Loucy (cell line): ENCODE results near the gene SLC22A31.

ENCODE experiments used
- H2AFZ ChIP-seq: fragments of 200-600 bp; sonication (generic); 2 replicates; pipeline ENCODE4 v1.6.0; 2016; ENCODE audit warnings: antibody characterized with exemption, mild to moderate bottlenecking, low read length, moderate library complexity
- H3F3A ChIP-seq: fragments of 200-600 bp; 2 replicates; pipeline ENCODE4 v1.6.0; 2016; ENCODE audit warnings: antibody characterized with exemption, low read depth, mild to moderate bottlenecking
- H3K27me3 ChIP-seq: fragments of 200-600 bp; sonication (generic); 2 replicates; pipeline ENCODE4 v1.6.1; 2014; ENCODE audit warnings: low read length, mild to moderate bottlenecking; ENCODE audit not compliant: insufficient read depth, poor library complexity, severe bottlenecking
- H3K36me3 ChIP-seq: fragments of 200-600 bp; sonication (generic); 2 replicates; pipeline ENCODE4 v1.6.1; 2016; ENCODE audit warnings: low read length; ENCODE audit not compliant: insufficient read depth
- H3K4me1 ChIP-seq: fragments of 200-600 bp; sonication (generic); 2 replicates; pipeline ENCODE4 v1.5.1; 2014; ENCODE audit warnings: low read length, mild to moderate bottlenecking; ENCODE audit not compliant: insufficient read depth, poor library complexity, severe bottlenecking
- H3K4me2 ChIP-seq: fragments of 200-600 bp; sonication (generic); 2 replicates; pipeline ENCODE4 v1.6.0; 2014; ENCODE audit warnings: antibody characterized with exemption, low read length, low read depth, mild to moderate bottlenecking; ENCODE audit not compliant: poor library complexity, severe bottlenecking
- H3K4me3 ChIP-seq: fragments of 200-600 bp; sonication (generic); 2 replicates; pipeline ENCODE4 v1.5.1; 2014; ENCODE audit warnings: low read length, mild to moderate bottlenecking, mixed read lengths; ENCODE audit not compliant: poor library complexity, severe bottlenecking
- H3K79me2 ChIP-seq: fragments of 200-600 bp; sonication (generic); 2 replicates; pipeline ENCODE4 v1.6.1; 2014; ENCODE audit warnings: low read length; ENCODE audit not compliant: insufficient read depth
- H3K9ac ChIP-seq: fragments of 200-600 bp; sonication (generic); 2 replicates; pipeline ENCODE4 v1.6.0; 2014; ENCODE audit warnings: mild to moderate bottlenecking, low read depth, low read length, moderate library complexity; ENCODE audit not compliant: poor library complexity, severe bottlenecking
- H3K9me2 ChIP-seq: fragments of 200-600 bp; sonication (generic); replicated peaks from 2 replicates; pipeline ENCODE4 v1.6.1; 2016; ENCODE audit warnings: low read depth, low read length, mixed read lengths
- H3K9me3 ChIP-seq: fragments of 200-600 bp; sonication (generic); 2 replicates; pipeline ENCODE4 v1.6.1; 2014; ENCODE audit warnings: mild to moderate bottlenecking, antibody characterized with exemption, low read length, low read depth; ENCODE audit not compliant: insufficient read depth
- H4K20me1 ChIP-seq: fragments of 200-600 bp; sonication (generic); 2 replicates; pipeline ENCODE4 v1.6.0; 2014; ENCODE audit warnings: antibody characterized with exemption, low read length, mild to moderate bottlenecking; ENCODE audit not compliant: insufficient read depth, poor library complexity, severe bottlenecking
- EZH2phosphoT487 ChIP-seq: fragments of 200-600 bp; IDR thresholded peaks from 2 replicates; pipeline ENCODE4 v1.6.1; 2018; ENCODE audit warnings: antibody characterized with exemption, mild to moderate bottlenecking, moderate library complexity, borderline replicate concordance
- TF ChIP-seq, protein P1 (sequence below): fragments of 200-600 bp; sonication (generic); conservative IDR thresholded peaks from 2 replicates; pipeline ENCODE4 v1.5.1; 2014; ENCODE audit warnings: mild to moderate bottlenecking, antibody characterized with exemption, low read length

The SLC22A31 gene

DNA sequence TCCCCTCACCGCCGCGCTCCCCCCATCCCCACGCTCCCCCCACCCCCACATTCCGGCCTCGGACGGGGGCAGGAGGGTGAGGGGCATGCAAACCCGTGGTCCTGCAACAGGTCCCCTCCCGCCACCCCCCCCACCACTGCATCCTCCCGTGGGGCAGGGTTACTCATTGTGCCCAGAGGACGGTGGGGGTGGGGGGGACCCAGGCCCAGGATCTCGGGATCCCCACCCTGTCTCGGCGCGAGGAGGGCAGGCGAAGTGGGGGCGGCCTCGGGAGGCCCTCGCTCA lies 8.5 kb downstream of the SLC22A31 start:
- no peaks in the 10 kb centered on the region for H3K27me3 ChIP-seq
- no peaks in the 10 kb centered on the region for H3K4me1 ChIP-seq
- no peak for TF ChIP-seq EZH2phosphoT487
- no peaks in the 10 kb centered on the region for H3K9me2 ChIP-seq
- no peaks in the 10 kb centered on the region for H3F3A ChIP-seq
- no peak overlapping the region for H3K4me2 ChIP-seq
- H3K9ac ChIP-seq: no peak overlapping the region
- H2AFZ ChIP-seq: no peak overlapping the region
- H3K79me2 ChIP-seq: no peaks in the 10 kb centered on the region
- H4K20me1 ChIP-seq: no peaks in the 10 kb centered on the region
- no peak overlapping the region for H3K4me3 ChIP-seq
- no peaks in the 10 kb centered on the region for H3K9me3 ChIP-seq
- no peaks in the 10 kb centered on the region for H3K36me3 ChIP-seq

DNA sequence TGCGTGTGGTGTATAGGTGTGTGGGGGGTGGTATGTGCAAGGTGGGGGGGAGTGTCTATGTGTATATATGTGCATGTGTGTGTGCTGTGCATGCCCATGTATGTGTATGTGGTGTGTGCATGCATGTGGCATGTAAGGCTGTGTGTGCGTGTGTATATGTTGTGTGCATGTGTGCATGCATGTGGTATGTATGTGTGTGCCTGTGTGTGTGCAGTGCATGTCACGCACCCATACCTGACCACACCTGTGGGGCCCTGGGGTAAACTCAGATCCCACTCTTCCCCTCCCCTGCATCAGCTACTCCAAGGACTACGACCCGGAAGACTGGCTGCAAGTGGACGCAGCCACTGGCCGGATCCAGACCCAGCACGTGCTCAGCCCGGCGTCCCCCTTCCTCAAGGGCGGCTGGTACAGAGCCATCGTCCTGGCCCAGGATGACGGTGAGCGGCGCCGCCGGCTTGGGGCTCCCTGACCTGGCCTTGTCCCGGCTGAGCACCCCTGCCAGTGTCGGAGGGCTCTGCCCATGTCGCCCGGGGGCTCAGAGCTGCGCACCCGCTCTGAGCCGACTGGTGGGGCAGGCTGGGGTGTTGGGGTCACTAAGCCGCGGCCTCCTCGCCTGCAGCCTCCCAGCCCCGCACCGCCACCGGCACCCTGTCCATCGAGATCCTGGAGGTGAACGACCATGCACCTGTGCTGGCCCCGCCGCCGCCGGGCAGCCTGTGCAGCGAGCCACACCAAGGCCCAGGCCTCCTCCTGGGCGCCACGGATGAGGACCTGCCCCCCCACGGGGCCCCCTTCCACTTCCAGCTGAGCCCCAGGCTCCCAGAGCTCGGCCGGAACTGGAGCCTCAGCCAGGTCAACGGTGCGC lies 9.1 kb downstream of the SLC22A31 start:
- Histone ChIP-seq H3K9ac (no peak overlapping the region), H2AFZ (no peak overlapping the region), H3K4me2 (no peak overlapping the region)

DNA sequence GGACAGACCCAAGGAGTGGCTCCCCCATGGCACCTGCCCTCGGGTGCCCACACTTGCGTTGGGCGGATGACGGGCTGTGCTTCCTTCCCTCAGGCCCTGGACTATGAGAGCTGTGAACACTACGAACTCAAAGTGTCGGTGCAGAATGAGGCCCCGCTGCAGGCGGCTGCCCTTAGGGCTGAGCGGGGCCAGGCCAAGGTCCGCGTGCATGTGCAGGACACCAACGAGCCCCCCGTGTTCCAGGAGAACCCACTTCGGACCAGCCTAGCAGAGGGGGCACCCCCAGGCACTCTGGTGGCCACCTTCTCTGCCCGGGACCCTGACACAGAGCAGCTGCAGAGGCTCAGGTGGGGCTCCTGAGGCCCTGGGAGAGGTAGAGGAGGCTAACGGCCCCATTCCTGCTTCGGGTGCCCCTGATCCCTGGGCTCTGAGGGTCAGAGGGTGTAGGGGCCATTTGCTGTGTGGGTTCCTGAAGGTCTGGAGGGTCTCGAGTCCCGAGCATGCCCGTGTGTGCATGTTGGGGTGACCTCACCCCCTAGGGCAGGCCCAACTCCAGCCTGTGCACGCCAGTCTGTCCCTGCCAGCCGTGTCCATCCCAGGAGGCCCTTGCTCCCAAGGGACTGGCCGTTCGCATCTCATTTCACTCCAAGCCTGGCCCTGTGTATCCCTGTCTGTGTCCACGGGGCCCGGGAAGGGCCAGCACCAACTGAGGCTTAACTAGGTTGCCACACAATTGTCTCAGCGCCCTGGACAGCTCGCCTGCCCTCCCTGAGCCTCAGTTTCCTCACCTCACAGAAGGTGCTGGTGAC lies 10.0 kb downstream of the SLC22A31 start:
- no peak for TF ChIP-seq EZH2phosphoT487
- TF ChIP-seq, protein P1, sequence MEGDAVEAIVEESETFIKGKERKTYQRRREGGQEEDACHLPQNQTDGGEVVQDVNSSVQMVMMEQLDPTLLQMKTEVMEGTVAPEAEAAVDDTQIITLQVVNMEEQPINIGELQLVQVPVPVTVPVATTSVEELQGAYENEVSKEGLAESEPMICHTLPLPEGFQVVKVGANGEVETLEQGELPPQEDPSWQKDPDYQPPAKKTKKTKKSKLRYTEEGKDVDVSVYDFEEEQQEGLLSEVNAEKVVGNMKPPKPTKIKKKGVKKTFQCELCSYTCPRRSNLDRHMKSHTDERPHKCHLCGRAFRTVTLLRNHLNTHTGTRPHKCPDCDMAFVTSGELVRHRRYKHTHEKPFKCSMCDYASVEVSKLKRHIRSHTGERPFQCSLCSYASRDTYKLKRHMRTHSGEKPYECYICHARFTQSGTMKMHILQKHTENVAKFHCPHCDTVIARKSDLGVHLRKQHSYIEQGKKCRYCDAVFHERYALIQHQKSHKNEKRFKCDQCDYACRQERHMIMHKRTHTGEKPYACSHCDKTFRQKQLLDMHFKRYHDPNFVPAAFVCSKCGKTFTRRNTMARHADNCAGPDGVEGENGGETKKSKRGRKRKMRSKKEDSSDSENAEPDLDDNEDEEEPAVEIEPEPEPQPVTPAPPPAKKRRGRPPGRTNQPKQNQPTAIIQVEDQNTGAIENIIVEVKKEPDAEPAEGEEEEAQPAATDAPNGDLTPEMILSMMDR: no peak
- no peak overlapping the region for H3K4me2 ChIP-seq
- H3K9me2 ChIP-seq: no peaks in the 10 kb centered on the region
- H3K4me3 ChIP-seq: no peak overlapping the region
- no peaks in the 10 kb centered on the region for H3K79me2 ChIP-seq
- H3K36me3 ChIP-seq: no peaks in the 10 kb centered on the region
- no peaks in the 10 kb centered on the region for H3K9me3 ChIP-seq
- H4K20me1 ChIP-seq: no peaks in the 10 kb centered on the region
- no peak overlapping the region for H3K9ac ChIP-seq
- no peaks in the 10 kb centered on the region for H3K4me1 ChIP-seq
- no peaks in the 10 kb centered on the region for H3F3A ChIP-seq
- H2AFZ ChIP-seq: no peak overlapping the region
- H3K27me3 ChIP-seq: no peaks in the 10 kb centered on the region

More for the DNA sequence above, 9.1 kb downstream of the SLC22A31 start:
- Histone ChIP-seq H3K4me1 (no peaks in the 10 kb centered on the region), H3K27me3 (no peaks in the 10 kb centered on the region), H3K9me3 (no peaks in the 10 kb centered on the region), H3K9me2 (no peaks in the 10 kb centered on the region), H3K79me2 (no peaks in the 10 kb centered on the region), H3K36me3 (no peaks in the 10 kb centered on the region), H3F3A (no peaks in the 10 kb centered on the region), H4K20me1 (no peaks in the 10 kb centered on the region), H3K4me3 (no peak overlapping the region)
- TF ChIP-seq, protein P1: no peak
- TF ChIP-seq EZH2phosphoT487: no peak
